Keratinocyte (primary cell): ENCODE data around the gene HIC2.
"Not testable (repeated sequence)": the region's sequence is repeated elsewhere in the genome, so short reads cannot be mapped to it uniquely, and the experiment has no call there.

Experiments used
- EZH2 ChIP-seq: IDR thresholded peaks from one replicate; pipeline ENCODE4 v1.6.1; 2012; ENCODE audit warnings: inconsistent platforms, mild to moderate bottlenecking, low read length, moderate library complexity
- TF ChIP-seq, protein P1 (sequence below), 3 experiments: IDR thresholded peaks in 1 of 3; conservative IDR thresholded peaks in 1 of 3; optimal IDR thresholded peaks in 1 of 3; 2 replicates in 2 of 3; 3 replicates in 1 of 3; pipeline versions ENCODE3 to v1.5.1; 2011; ENCODE audit warnings: low read length in 3 of 3, mild to moderate bottlenecking in 3 of 3, moderate library complexity in 2 of 3, control low read depth in 1 of 3, inconsistent platforms in 1 of 3; ENCODE audit not compliant: insufficient read depth in 2 of 3; ENCODE audit errors: extremely low read depth in 1 of 3

DNA sequence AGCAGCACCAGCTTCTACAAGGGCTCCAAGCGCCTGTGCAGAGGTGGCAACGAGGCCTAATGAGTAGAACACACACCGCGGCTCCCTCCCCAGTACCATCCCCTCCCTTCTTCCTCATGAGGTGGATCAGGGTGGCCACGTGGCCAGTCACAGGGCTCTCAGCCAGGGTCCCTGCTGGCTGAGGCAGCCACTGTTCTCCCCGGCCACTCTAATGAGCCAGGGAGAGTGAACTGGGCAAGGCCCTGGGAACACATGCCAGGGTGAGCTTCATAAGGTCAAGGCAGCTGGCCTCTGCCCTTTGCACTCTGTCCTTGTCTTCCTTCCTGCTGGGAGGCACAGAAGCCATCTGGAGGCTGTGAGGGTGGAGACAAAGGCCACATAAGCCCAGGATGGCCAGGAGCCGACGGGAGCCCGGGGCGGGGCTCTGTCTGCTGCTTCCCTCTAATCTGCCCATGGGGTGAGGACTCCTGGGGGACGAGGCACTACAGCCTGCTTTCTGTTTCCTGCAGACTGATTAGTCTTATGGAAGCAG lies 72.0 kb downstream of the HIC2 start:
- TF ChIP-seq, protein P1, sequence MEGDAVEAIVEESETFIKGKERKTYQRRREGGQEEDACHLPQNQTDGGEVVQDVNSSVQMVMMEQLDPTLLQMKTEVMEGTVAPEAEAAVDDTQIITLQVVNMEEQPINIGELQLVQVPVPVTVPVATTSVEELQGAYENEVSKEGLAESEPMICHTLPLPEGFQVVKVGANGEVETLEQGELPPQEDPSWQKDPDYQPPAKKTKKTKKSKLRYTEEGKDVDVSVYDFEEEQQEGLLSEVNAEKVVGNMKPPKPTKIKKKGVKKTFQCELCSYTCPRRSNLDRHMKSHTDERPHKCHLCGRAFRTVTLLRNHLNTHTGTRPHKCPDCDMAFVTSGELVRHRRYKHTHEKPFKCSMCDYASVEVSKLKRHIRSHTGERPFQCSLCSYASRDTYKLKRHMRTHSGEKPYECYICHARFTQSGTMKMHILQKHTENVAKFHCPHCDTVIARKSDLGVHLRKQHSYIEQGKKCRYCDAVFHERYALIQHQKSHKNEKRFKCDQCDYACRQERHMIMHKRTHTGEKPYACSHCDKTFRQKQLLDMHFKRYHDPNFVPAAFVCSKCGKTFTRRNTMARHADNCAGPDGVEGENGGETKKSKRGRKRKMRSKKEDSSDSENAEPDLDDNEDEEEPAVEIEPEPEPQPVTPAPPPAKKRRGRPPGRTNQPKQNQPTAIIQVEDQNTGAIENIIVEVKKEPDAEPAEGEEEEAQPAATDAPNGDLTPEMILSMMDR (optimal IDR thresholded peaks at IDR 0.05 in 1 of 3, IDR thresholded peaks at IDR 0.05 in 1 of 3, conservative IDR thresholded peaks at IDR 0.05 in 1 of 3; ENCODE audit: extremely low read depth in 1 of 3, insufficient read depth in 2 of 3, low read length in 3 of 3): not testable (repeated sequence)
- not testable (repeated sequence) for TF ChIP-seq EZH2
